GM20000 (cell line): ENCODE measurements around the gene BRSK2.

ENCODE experiments used
- DNase-seq: peaks from one replicate; pipeline ENCODE4 v3.0.0; 2012; ENCODE audit warnings: low spot score
- CTCF ChIP-seq: IDR thresholded peaks from 2 replicates; pipeline ENCODE4 v1.5.1; 2012; ENCODE audit warnings: mild to moderate bottlenecking, control low read depth; ENCODE audit errors: extremely low read depth, missing control alignments

Gene BRSK2

DNA sequence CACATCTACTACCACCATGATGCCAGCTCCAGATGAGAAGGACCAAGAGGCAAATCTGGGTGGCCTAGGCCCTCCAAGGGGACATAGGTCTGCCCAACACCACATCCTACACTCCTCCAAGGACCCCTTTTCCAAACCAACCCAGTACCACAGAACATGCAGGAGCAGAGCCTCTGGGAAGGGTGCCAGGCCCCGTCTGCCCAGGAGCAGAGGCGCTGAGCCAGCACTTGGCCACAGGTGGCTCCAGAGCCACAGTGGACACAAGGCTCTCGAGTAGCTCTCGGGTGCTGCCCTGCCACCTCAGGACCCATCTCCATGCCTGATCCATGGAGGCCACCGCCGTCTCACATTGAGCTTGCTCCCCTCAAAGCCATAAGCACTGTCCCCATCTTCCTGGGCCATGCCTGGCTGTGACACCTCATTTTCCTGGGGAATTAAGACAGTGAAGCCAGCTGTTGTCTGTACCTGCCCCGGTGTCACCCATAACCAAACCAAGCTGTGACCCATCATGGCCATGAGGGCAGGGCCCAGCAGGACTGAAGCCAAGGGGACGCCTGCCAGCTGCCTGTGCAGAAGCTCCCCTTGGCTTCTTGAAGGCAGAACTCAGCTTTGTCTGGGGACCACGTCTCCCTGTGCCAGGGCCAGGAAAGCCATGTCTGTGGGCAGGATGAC lies 89.4 kb downstream of the BRSK2 start:
- no peak for DNase-seq
- TF ChIP-seq CTCF = no peak

DNA sequence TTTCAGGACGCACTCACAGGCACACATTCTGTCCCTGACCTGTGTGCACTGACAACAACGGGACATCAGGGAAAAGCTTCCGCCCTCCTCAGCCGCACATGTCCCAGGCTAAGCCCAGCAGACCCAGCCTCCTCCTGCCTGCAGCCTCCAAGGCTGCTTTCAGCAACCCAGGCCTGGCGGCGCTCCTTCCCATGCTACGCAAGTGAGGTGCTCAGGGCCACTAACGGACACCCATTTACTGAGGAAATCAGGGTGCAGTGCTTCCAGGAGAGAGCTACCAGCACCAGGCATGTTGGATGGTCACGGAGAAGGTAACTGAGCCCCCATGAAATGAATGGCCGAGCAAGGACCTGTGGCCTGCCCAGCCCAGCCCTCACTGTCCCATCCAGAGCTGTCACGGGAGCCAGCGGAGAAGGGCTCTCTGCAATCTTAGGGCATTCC lies 90.0 kb downstream of the BRSK2 start:
- DNase-seq = no peak
- no peak for TF ChIP-seq CTCF

DNA sequence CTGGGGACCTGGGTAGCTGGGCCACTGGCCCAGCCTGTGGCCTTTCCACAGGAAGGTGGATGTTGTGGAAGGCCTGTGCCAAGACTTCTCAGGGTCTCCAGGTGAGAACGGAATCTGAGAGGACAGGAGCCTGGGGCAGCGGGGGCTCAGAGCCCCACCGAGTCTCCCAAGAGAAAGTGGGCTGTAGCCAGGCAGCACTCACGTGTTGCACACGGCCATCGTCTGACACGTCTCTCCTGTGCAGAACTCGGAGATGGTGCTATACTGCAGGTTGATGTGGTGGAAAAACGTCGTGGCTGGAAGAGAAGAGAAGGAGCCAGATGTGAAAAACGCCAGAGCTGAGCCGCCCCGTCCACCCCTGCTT lies 90.4 kb downstream of the BRSK2 start:
- TF ChIP-seq CTCF = no peak

GRCh38 chr11:1480555-1481482 lies 91.1 kb downstream of the BRSK2 start:
- no peak for DNase-seq

More for the DNA sequence above, 90.4 kb downstream of the BRSK2 start:
- no peak for DNase-seq

DNA sequence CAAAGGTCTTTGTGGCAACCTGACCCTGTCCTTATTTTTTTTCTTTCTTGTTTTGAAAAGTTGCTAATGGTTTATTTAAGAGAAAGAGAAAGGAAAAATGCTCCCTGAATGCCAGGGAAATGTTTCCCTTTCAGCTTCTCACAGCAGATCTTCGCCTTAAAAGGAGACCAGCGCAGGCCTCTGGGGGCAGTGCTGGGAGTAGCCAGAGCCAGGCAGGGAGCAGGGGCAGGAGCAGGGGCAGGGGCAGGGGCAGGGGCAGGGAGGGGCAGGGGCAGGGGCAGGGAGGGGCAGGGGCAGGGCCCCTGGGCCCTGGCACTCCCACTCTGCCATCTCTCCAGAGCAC lies 91.7 kb downstream of the BRSK2 start:
- DNase-seq = no peak
- no peak for TF ChIP-seq CTCF

More at GRCh38 chr11:1480555-1481482, 91.1 kb downstream of the BRSK2 start:
- TF ChIP-seq CTCF = no peak

DNA sequence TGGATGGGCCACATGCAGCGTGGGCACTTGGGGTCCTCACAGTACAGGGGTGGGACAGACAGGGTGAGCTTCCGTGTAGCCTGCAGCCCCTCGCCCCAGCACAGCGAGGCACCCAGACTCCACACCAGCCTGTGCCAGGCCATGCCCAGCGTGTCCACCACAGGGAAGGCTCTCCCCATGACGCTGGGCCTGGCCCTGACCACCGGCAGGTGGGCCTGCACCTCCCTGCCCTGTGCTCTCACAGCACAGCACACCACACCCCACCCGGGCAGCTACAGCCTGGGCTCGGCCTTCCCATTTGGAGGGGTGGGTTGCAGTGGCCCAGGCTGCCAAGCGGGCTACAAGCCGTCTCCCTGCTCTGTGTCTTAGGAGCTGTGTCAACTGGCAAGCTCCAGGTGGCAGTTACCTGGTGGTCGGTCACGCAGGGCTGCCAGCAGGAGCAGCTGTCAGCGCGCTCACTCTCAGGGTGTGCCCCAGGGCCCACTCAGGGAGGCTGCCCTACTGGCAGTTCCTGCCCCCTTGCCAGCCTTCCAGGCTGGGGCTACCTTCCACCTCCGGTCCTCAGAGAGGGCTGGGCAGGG lies 92.2 kb downstream of the BRSK2 start:
- no peak for TF ChIP-seq CTCF
- no peak for DNase-seq
